Lung (tissue), 12 donors: Measurements from ENCODE around the gene TAF6L. TPM values are rescaled to one million over a fixed set of nuclear protein-coding genes. Genes with fewer than 3 reads are reported as not detected.
"Not testable (repeated sequence)": the region's sequence is repeated elsewhere in the genome, so short reads cannot be mapped to it uniquely, and the experiment has no call there.

Source experiments
- ATAC-seq: fragments of 200-7000 bp; cut with Tn5 transposase; one replicate; pipeline ENCODE4 v1.9.1; 2020; ENCODE audit warnings: moderate number of reproducible peaks; ENCODE audit not compliant: insufficient read depth, low FRiP score
- DNase-seq, 3 donors: peaks; one replicate each; pipeline ENCODE4 v3.0.0-alpha.2; 2013 to 2017
- H3K27ac ChIP-seq, 2 donors: one replicate each; pipeline ENCODE4 v1.5.1; 2013; ENCODE audit warnings: mild to moderate bottlenecking in 2 of 2, moderate library complexity in 2 of 2, control low read depth in 1 of 2, inconsistent platforms in 1 of 2, low read depth in 1 of 2, low read length in 1 of 2
- H3K27me3 ChIP-seq, 3 donors: one replicate each; pipeline ENCODE4 v1.5.1; 2013; ENCODE audit warnings: low read length in 2 of 3; ENCODE audit not compliant: control insufficient read depth in 3 of 3, insufficient read depth in 3 of 3
- H3K36me3 ChIP-seq, 4 donors: one replicate each; pipeline ENCODE4 v1.5.1; 2013; ENCODE audit warnings: low read length in 4 of 4, mild to moderate bottlenecking in 1 of 4, moderate library complexity in 1 of 4; ENCODE audit not compliant: control insufficient read depth in 4 of 4, insufficient read depth in 4 of 4
- H3K4me1 ChIP-seq, 5 donors: one replicate each; pipeline ENCODE4 v1.5.1; 2013; ENCODE audit warnings: low read length in 5 of 5, mild to moderate bottlenecking in 2 of 5, moderate library complexity in 1 of 5; ENCODE audit not compliant: control insufficient read depth in 5 of 5, insufficient read depth in 5 of 5
- H3K4me3 ChIP-seq: one replicate; pipeline ENCODE4 v1.5.1; 2013; ENCODE audit warnings: mild to moderate bottlenecking, control low read depth, moderate library complexity
- H3K9ac ChIP-seq, 2 donors: one replicate each; pipeline ENCODE4 v1.5.1; 2013; ENCODE audit warnings: low read length in 2 of 2, control low read depth in 1 of 2; ENCODE audit not compliant: insufficient read depth in 1 of 2
- H3K9me3 ChIP-seq, 4 donors: one replicate each; pipeline ENCODE4 v1.5.1; 2013; ENCODE audit warnings: low read length in 3 of 4, mild to moderate bottlenecking in 1 of 4, moderate library complexity in 1 of 4; ENCODE audit not compliant: control insufficient read depth in 4 of 4, insufficient read depth in 3 of 4
- WGBS, 2 donors: extraction: QIAGEN DNeasy Blood & Tissue Kit; methylation state at CpG; one replicate each; pipeline ENCODE4 v1.1.7; 2013; 5-methylcytosine and 5-hydroxymethylcytosine counted together
- polyA plus RNA-seq, 2 donors: library from polyadenylated mRNA; stranded (reverse); fragments of 200-250 nt; gene quantifications; one replicate each; pipeline ENCODE4 v1.2.1, GENCODE V29; 2013
- total RNA-seq, 2 donors: library from RNA; depleted of rRNA in 1 of 2; stranded (reverse); fragments of >200 nt in 1 of 2; gene quantifications; one replicate each; pipeline ENCODE4 v1.2.1, GENCODE V29; 2014 to 2021
- TF ChIP-seq, protein P1 (sequence below): IDR thresholded peaks from 2 replicates; pipeline ENCODE4 v1.5.1; 2012; ENCODE audit warnings: mild to moderate bottlenecking; ENCODE audit errors: control extremely low read depth, extremely low read depth
- donor health status: control.
- donor health status: control.
- donor health status: Bipolar disorder and iron deficiency.
- donor health status: healthy.
- donor health status: DM: yes; HTN: yes; CAD: no.

The TAF6L gene
- total and polyA plus RNA-seq, 4 donors: 18.7 to 32.7 (median 25.2) TPM

DNA sequence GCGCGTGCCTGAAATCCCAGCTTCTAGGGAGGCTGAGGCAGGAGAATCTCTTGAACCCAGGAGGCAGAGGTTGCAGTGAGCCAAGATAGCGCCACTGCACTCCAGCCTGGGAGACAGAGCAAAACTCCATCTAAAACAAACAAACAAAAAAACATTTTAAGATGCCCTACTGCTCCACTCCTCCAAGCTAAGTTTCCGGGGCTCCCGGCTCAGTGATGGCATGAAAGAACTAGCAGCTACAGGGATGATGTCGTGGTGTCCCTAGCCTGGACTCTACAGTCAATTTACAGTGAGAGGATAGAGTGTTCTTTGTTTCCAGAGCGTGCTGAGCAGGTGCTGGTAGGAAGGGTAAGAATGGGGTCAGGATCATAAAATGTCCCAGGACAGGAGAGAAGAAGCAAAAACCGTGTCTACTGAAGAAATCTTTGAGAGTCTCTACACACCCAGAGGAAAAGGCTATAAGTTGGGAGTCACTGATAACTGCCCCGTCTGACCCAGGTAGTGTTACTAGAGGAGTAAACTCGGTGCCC is 16.0 kb upstream of the TAF6L start:
- Histone ChIP-seq H3K9me3 (no peaks in the 10 kb centered on the region), H3K4me1 (peaks cover 0 to 11% (median 0%) of the 10 kb centered on the region in 5 donors), H3K27me3 (no peaks in the 10 kb centered on the region), H3K36me3 (peaks cover 0 to 16% (median 10%) of the 10 kb centered on the region in 4 donors), H3K27ac (no peak overlapping the region), H3K9ac (no peak overlapping the region), H3K4me3 (no peak overlapping the region)
- ATAC-seq (no peak), DNase-seq (no peak)
- TF ChIP-seq, protein P1, sequence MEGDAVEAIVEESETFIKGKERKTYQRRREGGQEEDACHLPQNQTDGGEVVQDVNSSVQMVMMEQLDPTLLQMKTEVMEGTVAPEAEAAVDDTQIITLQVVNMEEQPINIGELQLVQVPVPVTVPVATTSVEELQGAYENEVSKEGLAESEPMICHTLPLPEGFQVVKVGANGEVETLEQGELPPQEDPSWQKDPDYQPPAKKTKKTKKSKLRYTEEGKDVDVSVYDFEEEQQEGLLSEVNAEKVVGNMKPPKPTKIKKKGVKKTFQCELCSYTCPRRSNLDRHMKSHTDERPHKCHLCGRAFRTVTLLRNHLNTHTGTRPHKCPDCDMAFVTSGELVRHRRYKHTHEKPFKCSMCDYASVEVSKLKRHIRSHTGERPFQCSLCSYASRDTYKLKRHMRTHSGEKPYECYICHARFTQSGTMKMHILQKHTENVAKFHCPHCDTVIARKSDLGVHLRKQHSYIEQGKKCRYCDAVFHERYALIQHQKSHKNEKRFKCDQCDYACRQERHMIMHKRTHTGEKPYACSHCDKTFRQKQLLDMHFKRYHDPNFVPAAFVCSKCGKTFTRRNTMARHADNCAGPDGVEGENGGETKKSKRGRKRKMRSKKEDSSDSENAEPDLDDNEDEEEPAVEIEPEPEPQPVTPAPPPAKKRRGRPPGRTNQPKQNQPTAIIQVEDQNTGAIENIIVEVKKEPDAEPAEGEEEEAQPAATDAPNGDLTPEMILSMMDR: no peak
- WGBS, 2 donors: 86 to 90% methylated on average over 10 of the region's 10 CpGs

DNA sequence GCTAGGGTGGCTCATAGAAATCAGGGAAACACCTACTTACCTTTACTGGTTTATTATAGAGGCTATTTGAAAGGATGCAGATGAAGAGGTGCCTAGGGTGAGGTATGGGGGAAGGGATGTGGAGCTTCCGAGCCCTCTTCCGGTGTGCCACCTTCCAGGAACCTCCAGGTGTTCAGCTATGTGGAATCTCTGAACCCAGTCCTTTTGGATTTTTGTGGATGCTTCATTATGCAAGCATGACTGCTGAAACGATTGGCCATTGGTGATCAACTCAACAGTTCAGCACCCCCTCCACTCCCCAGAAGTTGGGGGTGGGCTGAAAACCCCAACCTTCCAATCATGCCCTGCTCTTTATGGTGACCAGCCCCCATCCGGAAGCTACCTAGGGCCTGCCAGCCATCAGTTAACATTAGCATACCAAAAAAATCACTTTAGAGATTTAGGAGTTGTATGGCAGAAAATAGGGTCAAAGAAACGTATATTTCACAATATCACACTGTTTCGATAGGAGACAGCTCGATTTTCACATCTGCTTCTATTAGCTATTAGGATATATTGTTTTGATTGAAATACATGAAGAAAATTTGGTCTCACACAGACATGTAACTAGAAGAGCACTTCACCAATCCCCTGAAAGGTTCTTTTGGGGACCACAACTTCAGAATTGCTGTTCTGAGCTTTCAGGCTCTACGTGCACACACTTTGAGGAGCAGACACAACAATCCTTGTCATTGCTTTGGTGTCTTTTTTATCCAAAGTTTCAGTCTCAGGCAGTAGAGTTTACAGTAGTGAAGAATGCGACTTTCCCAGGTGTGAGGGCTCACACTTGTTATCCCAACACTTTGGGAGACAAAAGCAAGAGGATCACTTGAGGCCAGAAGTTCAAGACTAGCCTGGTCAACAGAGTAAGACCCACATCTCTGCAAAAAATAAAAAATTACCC is 13.1 kb upstream of the TAF6L start:
- Histone ChIP-seq H3K36me3 (peaks cover 0 to 5% (median 2%) of the 10 kb centered on the region in 4 donors), H3K27ac (no peak overlapping the region), H3K27me3 (no peaks in the 10 kb centered on the region), H3K4me3 (no peak overlapping the region), H3K9me3 (no peaks in the 10 kb centered on the region), H3K9ac (no peak overlapping the region), H3K4me1 (peaks cover 0 to 19% (median 7%) of the 10 kb centered on the region in 5 donors)
- ATAC-seq: no peak
- WGBS, 2 donors: 65 to 73% methylated on average over 9 of the region's 9 CpGs
- TF ChIP-seq, protein P1: no peak
- no peak for DNase-seq

DNA sequence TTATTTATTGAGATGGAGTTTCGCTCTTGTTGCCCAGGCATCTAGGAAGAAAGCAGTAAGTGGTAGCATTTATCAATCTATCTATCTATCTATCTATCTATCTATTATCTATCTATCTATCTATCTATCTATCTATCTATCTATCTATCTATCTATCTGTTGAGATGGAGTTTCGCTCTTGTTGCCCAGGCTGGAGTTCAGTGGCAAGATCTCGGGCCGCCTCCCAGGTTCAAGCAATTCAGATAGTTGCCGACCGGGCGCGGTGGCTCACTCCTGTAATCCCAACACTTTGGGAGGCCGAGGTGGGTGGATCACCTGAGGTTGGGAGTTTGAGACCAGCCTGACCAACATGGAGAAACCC is 10.3 kb upstream of the TAF6L start:
- H3K27ac ChIP-seq: peak overlapping the region in 1 of 2 donors; percentile 49
- not testable (repeated sequence) for H3K9me3 ChIP-seq, H3K9ac ChIP-seq, DNase-seq, ATAC-seq, H3K4me3 ChIP-seq, H3K27me3 ChIP-seq
- 33 to 39% methylated on average over 9 of the region's 9 CpGs for WGBS, 2 donors
- peaks cover 0 to 11% (median 8%) of the 10 kb centered on the region in 4 donors for H3K36me3 ChIP-seq
- H3K4me1 ChIP-seq: peaks cover 0 to 11% (median 5%) of the 10 kb centered on the region in 5 donors

DNA sequence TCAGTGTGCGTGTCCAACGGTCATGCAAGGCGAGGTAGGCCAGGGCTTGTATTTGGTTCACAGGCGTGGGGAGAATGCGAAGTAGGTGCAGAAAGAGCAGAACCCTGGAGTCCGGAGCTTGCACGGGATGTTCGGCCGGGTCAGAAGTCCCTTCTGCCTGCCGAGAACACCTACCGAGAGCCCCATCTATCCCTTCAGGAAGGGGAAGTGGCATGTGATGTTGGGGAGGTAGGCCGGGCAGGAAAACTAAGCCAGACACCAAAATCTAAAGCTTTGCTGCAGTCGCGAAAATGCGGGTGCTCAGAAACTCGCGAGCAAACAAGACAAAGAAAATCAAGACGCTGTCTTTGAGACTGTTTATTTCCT is 435 bp upstream of the TAF6L start:
- H3K4me3 ChIP-seq: peak overlapping the region; percentile 52
- peaks cover 6 to 20% (median 17%) of the 10 kb centered on the region in 4 donors for H3K36me3 ChIP-seq
- peak overlapping the region; percentile 35 to 73 for H3K9ac ChIP-seq
- peaks cover 0 to 14% (median 3%) of the 10 kb centered on the region in 5 donors for H3K4me1 ChIP-seq
- H3K27me3 ChIP-seq: no peaks in the 10 kb centered on the region
- peak overlapping the region; percentile 90 to 98 for H3K27ac ChIP-seq
- H3K9me3 ChIP-seq: no peaks in the 10 kb centered on the region
- WGBS, 2 donors: 2% methylated on average over 18 of the region's 18 CpGs
- TF ChIP-seq, protein P1: no peak
- DNase-seq (peak in 1 of 3 donors; percentile 40), ATAC-seq (no peak)
